ENCODE data around the gene SYT2.

Gene SYT2

DNA sequence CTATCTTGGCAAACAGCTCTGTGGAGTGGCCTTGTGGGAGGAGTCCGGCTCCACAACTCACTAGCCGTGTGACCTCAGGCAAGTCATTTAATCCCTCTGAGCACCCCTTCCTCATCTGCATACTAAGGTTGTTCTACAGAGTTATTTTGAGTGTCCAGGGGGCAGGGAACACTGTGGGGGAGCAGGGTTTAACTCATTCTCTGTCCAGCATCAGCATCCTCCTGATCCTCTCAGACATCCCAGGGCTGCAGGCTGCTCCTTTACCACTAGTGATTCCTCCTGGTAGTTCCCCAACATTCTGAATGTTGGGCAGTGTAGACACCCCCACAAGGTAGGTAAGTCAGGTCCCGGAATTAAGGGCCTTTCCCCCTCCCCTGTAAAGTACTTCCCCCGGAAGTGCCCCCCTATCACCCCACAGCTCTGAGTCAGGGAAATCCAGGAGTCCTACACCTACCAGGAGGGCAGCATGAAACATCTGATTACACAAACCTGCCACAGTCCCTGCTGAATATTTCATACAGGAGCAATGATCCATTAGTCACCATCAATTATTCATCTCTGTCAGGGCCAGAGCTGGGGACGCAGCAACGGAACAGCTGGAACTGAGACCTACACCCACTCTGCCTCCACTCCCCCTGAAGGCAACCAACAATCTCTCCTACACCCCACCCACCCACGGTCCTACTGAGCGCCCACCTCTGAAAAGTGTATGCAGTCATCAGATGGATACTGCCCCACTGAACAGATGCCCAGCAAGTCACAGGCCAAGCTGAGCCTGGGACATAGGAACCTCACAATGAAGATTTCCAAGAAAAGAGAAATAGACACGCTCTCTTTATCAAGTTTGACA is 20.5 kb downstream of the SYT2 start:
- Histone ChIP-seq H4K20me1 (peaks cover 39% of the 10 kb centered on the region; the same call in 1 of the 2 replicates), H3K9ac (no peak overlapping the region), H3K9me3 (no peaks in the 10 kb centered on the region), H3K36me3 (no peaks in the 10 kb centered on the region), H3K4me2 (no peak overlapping the region), H3K27me3 (no peaks in the 10 kb centered on the region), H3K4me1 (no peaks in the 10 kb centered on the region), H3K27ac (no peak overlapping the region), H3K4me3 (no peak overlapping the region)
- TF ChIP-seq Cebpa-rat (IDR thresholded peaks at IDR 0.05): no peak

DNA sequence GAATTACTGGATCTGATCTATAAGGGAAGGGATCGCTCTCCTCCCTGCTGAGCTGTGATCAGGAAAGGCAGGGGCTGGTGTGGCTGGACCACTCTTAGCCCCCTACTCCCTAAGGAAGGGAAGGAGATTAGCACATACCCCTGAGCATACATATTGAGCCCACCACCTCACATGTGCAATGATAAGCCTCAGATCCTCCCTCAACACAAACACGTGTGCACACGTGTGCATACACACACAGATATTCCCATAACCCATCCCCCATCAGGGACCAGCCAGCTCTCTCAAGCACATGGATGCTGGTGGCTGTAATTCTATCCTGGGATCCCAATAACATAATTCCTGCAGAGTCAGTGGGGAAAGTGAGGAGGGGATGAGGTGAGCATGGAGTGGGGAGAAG is 21.2 kb downstream of the SYT2 start:
- H3K9ac ChIP-seq: no peak overlapping the region
- no peaks in the 10 kb centered on the region for H3K27me3 ChIP-seq
- no peak for TF ChIP-seq Cebpa-rat (IDR thresholded peaks at IDR 0.05)
- H3K4me1 ChIP-seq: no peaks in the 10 kb centered on the region
- no peak overlapping the region for H3K4me2 ChIP-seq
- no peak overlapping the region for H3K27ac ChIP-seq
- H4K20me1 ChIP-seq: peaks cover 32% of the 10 kb centered on the region; the same call in 1 of the 2 replicates
- H3K36me3 ChIP-seq: no peaks in the 10 kb centered on the region
- no peaks in the 10 kb centered on the region for H3K9me3 ChIP-seq
- H3K4me3 ChIP-seq: no peak overlapping the region

DNA sequence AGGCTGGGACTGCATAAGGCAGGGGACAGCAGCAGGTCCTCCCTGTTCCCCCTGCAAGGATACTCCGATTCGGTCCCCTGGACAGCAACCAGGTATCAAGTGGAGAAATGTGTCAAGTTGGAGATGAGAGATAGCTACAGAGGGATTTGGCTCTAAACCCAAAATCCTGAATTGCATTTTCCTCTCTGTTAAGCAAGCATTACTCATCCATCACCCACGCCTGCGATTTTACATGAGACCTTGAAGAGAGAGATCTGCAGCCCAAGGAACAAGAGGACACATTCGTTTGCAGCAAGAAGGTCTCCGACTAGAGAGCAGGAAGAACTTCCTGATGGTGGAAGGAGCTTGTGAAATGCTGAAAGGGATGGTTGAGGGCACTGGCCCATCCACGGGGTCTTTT is 21.9 kb downstream of the SYT2 start:
- Histone ChIP-seq H3K27ac (no peak overlapping the region), H3K36me3 (no peaks in the 10 kb centered on the region), H3K9me3 (no peaks in the 10 kb centered on the region), H3K27me3 (no peaks in the 10 kb centered on the region), H4K20me1 (peaks cover 29% of the 10 kb centered on the region; the same call in 1 of the 2 replicates), H3K9ac (no peak overlapping the region), H3K4me3 (no peak overlapping the region), H3K4me1 (no peaks in the 10 kb centered on the region), H3K4me2 (no peak overlapping the region)
- no peak for TF ChIP-seq Cebpa-rat (IDR thresholded peaks at IDR 0.05)

DNA sequence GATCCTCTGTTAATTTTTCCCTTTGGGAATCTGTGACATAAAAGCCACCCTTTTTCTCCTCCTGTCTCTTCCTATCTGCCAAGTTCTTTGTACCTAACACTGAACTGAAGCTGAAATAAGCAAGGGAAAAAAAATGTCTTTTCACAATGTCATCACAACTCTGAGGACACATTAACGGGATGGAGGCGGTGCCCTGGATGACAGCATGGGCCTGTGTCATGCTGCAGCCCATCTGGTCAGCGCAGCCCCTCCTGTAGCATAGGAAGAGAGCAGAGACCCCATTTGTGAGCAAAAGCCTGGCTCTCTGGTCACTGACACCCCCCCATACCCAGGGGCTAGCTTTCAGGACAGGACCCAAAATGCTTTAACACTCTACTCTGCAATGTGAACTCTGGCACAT is 22.5 kb downstream of the SYT2 start:
- Histone ChIP-seq H3K4me2 (no peak overlapping the region), H3K4me1 (no peaks in the 10 kb centered on the region), H3K4me3 (no peak overlapping the region), H4K20me1 (peaks cover 29% of the 10 kb centered on the region; the same call in 1 of the 2 replicates), H3K27me3 (no peaks in the 10 kb centered on the region), H3K36me3 (no peaks in the 10 kb centered on the region), H3K9ac (no peak overlapping the region), H3K27ac (no peak overlapping the region), H3K9me3 (no peaks in the 10 kb centered on the region)
- TF ChIP-seq Cebpa-rat (IDR thresholded peaks at IDR 0.05): no peak

DNA sequence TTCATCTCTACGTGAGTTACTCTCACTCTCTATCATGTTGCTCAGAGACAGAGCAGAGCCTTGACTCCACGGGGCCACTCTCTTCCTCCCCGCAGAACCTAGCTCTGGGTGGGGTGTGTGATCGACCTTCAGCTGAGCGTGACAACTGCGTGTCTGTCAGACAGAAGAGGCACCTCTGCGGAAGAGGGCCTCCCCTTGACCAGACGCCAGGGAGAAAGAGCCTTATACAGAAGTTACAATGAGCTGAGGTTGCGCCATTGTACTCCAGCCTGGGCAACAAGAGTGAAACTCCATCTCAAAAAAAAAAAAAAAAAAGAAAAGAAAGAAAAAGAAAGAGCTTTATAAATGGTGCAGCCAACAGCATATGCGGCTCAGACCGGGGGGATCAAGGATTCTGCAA is 22.9 kb downstream of the SYT2 start:
- Histone ChIP-seq H3K4me3 (no peak overlapping the region), H3K4me1 (no peaks in the 10 kb centered on the region), H3K9ac (no peak overlapping the region), H3K27me3 (no peaks in the 10 kb centered on the region), H3K4me2 (no peak overlapping the region), H3K9me3 (no peaks in the 10 kb centered on the region), H4K20me1 (peaks cover 26% of the 10 kb centered on the region; the same call in 1 of the 2 replicates), H3K36me3 (no peaks in the 10 kb centered on the region), H3K27ac (no peak overlapping the region)
- no peak for TF ChIP-seq Cebpa-rat (IDR thresholded peaks at IDR 0.05)

DNA sequence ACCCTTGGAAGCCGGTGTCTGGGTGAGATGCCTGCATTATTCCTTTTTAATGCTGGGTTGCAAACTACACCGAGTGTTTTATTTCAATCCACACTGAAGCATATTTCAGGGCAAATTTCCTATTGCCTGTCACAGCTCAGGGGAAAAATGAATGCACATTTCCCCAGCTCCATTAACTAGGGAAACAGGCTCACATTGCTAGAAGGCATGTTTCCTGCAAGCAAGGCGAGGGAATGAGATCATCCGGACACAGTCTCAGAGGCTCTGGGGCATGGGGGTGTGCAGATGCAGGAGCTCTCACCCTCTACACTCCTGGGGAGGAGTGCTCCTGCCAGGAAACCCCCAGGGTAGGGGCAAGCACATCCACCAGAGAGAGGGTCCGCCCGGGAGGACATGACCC is 24.6 kb downstream of the SYT2 start:
- Histone ChIP-seq H3K9me3 (no peaks in the 10 kb centered on the region), H3K27ac (no peak overlapping the region), H3K9ac (no peak overlapping the region), H3K27me3 (no peaks in the 10 kb centered on the region), H4K20me1 (peaks cover 12% of the 10 kb centered on the region; the same call in 1 of the 2 replicates), H3K36me3 (no peaks in the 10 kb centered on the region), H3K4me1 (no peaks in the 10 kb centered on the region), H3K4me2 (no peak overlapping the region), H3K4me3 (no peak overlapping the region)
- no peak for TF ChIP-seq Cebpa-rat (IDR thresholded peaks at IDR 0.05)

DNA sequence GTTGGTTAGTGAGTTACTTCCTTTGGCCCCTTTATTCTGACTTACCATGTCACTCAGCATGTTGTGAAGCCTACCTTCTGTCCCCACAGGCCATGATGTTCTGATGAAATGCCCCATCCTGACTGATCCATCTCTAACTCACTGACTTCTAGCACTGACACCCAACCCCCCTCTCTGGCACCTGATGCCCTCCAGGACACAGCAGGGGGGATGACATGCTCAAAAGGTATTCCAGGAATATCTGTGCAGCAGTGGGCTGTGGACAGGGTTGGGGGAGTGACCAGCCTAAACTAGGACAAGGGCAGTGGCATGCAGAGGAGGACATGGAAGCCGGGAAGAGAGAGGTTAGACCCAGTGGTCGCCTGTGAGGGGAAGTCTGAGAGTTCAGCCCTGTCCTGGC is 25.5 kb downstream of the SYT2 start:
- Histone ChIP-seq H3K9ac (no peak overlapping the region), H3K4me1 (no peaks in the 10 kb centered on the region), H4K20me1 (peaks cover 7% of the 10 kb centered on the region; the same call in 1 of the 2 replicates), H3K36me3 (no peaks in the 10 kb centered on the region), H3K4me2 (no peak overlapping the region), H3K4me3 (no peak overlapping the region), H3K27ac (no peak overlapping the region), H3K27me3 (no peaks in the 10 kb centered on the region), H3K9me3 (no peaks in the 10 kb centered on the region)
- no peak for TF ChIP-seq Cebpa-rat (IDR thresholded peaks at IDR 0.05)

DNA sequence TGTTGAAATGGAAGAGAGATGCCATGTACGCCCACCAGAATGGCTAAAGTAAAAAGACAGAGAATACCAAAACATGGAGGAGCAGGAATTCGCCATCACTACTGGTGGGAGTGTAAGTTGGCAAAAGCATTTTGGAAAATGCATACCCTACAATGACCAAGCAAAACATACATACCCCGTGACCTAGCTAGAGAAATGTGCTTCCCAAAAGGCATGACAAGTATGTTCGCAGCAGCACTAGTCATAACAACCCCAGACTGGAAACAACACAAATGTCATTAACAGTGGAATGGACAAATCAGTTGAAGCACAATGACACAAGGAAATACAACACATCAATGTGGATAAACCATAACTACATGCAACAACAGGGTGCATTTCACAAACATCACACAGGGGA is 27.2 kb downstream of the SYT2 start:
- H3K9me3 ChIP-seq: no peaks in the 10 kb centered on the region
- no peak overlapping the region for H3K4me2 ChIP-seq
- H3K36me3 ChIP-seq: no peaks in the 10 kb centered on the region
- no peak for TF ChIP-seq Cebpa-rat (IDR thresholded peaks at IDR 0.05)
- no peak overlapping the region for H3K27ac ChIP-seq
- no peak overlapping the region for H3K9ac ChIP-seq
- no peaks in the 10 kb centered on the region for H3K4me1 ChIP-seq
- no peaks in the 10 kb centered on the region for H3K27me3 ChIP-seq
- H4K20me1 ChIP-seq: peaks cover under 1% of the 10 kb centered on the region; the same call in 1 of the 2 replicates
- H3K4me3 ChIP-seq: no peak overlapping the region

DNA sequence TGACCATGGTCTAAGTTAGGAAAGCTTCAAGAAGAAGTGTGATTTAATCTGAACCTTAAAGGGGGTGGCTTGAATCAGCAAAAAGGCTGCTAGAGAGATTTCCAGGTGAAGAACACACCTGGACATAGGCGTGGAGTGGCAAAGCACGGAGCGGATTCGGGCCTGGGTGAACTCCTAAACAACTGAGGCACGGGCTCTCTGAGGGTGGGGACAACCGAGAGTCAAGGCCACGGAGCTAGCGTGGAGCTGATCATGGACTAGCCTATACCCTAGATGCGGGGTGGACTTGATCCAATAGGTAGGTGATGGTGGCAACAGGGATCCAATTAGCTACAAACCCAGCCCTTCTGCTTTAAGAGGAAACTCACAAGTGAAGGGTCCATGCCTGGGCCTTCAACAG is 27.8 kb downstream of the SYT2 start:
- TF ChIP-seq Cebpa-rat (IDR thresholded peaks at IDR 0.05): no peak
- no peak overlapping the region for H3K4me3 ChIP-seq
- H3K4me1 ChIP-seq: no peaks in the 10 kb centered on the region
- H3K27ac ChIP-seq: no peak overlapping the region
- no peak overlapping the region for H3K4me2 ChIP-seq
- H3K9ac ChIP-seq: no peak overlapping the region
- H3K27me3 ChIP-seq: no peaks in the 10 kb centered on the region
- H3K36me3 ChIP-seq: no peaks in the 10 kb centered on the region
- no peaks in the 10 kb centered on the region for H4K20me1 ChIP-seq
- H3K9me3 ChIP-seq: peaks cover 3% of the 10 kb centered on the region

DNA sequence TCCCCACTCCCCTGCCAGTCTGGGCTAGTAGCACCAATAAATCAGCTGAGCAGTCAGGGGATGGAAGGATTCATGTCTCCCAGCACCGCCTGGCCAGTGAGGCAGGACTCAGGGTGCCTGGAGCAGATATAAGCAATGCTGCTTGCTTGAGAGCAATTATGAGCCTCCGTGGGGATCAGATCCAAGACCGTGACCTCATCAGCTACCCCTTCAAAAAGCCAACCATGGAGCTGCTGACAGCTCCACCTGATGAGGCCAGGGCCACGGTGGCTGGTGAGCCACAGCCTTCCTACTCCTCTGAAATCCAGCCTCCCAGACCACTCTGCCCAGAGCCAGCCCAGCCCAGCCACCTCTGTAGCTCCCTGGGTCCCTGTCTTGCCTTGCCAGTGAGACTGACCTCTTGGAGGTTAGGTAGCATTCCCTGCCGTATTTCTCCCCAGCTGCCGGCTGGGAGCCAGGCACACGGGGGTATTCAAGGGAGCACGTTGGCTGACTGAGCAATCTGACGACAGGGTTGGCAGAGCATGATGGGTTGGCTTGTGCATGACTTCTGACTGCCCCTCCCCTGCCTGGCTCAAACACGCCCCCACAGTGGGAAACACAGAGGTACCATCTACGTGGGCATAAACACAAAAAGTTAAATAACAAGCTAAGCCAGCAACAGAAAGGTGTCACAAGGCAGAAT is 28.4 kb downstream of the SYT2 start:
- Histone ChIP-seq H3K9me3 (peaks cover 8% of the 10 kb centered on the region), H4K20me1 (no peaks in the 10 kb centered on the region), H3K4me1 (no peaks in the 10 kb centered on the region), H3K9ac (no peak overlapping the region), H3K27me3 (no peaks in the 10 kb centered on the region), H3K4me3 (no peak overlapping the region), H3K27ac (no peak overlapping the region), H3K36me3 (no peaks in the 10 kb centered on the region), H3K4me2 (no peak overlapping the region)
- no peak for TF ChIP-seq Cebpa-rat (IDR thresholded peaks at IDR 0.05)
